ENCODE data around the gene GPR137B.

DNA sequence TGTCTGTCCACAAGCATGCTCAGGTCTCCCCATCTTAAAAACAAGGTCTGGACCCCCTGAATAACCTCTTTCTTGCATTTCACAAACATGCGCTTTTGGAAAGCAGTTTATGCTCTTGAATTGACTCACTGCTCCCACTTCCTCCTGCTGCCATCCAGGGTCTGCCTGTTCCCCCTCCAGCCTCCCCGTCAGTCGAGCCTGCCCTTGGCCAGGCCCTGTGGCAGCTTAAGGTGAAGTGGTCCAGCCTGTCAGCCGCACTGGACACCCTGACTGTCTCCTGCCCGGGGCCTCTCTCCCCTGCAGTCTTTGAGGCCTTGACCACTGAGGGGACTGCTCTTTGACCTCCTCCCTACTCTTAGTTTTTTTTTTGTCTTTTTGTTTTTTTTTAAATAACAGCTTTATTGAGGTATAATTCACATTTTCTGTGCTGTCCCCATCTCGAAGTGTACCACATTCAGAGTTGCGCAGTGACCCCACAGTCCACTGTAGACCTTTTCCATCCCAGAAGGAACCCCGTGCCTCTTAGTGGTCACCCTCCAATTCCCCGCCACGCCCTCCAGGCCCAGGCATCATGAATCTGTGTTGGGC lies 18.3 kb downstream of the GPR137B start:
- TF ChIP-seq, protein P1, sequence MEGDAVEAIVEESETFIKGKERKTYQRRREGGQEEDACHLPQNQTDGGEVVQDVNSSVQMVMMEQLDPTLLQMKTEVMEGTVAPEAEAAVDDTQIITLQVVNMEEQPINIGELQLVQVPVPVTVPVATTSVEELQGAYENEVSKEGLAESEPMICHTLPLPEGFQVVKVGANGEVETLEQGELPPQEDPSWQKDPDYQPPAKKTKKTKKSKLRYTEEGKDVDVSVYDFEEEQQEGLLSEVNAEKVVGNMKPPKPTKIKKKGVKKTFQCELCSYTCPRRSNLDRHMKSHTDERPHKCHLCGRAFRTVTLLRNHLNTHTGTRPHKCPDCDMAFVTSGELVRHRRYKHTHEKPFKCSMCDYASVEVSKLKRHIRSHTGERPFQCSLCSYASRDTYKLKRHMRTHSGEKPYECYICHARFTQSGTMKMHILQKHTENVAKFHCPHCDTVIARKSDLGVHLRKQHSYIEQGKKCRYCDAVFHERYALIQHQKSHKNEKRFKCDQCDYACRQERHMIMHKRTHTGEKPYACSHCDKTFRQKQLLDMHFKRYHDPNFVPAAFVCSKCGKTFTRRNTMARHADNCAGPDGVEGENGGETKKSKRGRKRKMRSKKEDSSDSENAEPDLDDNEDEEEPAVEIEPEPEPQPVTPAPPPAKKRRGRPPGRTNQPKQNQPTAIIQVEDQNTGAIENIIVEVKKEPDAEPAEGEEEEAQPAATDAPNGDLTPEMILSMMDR (IDR thresholded peaks at IDR 0.05; ENCODE audit: low read depth, low read length, missing input control), result no peak
- TF ChIP-seq, protein P2, sequence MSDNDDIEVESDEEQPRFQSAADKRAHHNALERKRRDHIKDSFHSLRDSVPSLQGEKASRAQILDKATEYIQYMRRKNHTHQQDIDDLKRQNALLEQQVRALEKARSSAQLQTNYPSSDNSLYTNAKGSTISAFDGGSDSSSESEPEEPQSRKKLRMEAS (IDR thresholded peaks at IDR 0.05), result no peak
- TF ChIP-seq RAD21 (IDR thresholded peaks at IDR 0.05), result no peak
- TF ChIP-seq, protein P3, sequence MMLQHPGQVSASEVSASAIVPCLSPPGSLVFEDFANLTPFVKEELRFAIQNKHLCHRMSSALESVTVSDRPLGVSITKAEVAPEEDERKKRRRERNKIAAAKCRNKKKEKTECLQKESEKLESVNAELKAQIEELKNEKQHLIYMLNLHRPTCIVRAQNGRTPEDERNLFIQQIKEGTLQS (IDR thresholded peaks at IDR 0.05), result no peak
- TF ChIP-seq JUND (IDR thresholded peaks at IDR 0.05), result no peak
- no peak for TF ChIP-seq SP1 (IDR thresholded peaks at IDR 0.05)
- TF ChIP-seq, protein P4, sequence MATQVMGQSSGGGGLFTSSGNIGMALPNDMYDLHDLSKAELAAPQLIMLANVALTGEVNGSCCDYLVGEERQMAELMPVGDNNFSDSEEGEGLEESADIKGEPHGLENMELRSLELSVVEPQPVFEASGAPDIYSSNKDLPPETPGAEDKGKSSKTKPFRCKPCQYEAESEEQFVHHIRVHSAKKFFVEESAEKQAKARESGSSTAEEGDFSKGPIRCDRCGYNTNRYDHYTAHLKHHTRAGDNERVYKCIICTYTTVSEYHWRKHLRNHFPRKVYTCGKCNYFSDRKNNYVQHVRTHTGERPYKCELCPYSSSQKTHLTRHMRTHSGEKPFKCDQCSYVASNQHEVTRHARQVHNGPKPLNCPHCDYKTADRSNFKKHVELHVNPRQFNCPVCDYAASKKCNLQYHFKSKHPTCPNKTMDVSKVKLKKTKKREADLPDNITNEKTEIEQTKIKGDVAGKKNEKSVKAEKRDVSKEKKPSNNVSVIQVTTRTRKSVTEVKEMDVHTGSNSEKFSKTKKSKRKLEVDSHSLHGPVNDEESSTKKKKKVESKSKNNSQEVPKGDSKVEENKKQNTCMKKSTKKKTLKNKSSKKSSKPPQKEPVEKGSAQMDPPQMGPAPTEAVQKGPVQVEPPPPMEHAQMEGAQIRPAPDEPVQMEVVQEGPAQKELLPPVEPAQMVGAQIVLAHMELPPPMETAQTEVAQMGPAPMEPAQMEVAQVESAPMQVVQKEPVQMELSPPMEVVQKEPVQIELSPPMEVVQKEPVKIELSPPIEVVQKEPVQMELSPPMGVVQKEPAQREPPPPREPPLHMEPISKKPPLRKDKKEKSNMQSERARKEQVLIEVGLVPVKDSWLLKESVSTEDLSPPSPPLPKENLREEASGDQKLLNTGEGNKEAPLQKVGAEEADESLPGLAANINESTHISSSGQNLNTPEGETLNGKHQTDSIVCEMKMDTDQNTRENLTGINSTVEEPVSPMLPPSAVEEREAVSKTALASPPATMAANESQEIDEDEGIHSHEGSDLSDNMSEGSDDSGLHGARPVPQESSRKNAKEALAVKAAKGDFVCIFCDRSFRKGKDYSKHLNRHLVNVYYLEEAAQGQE (IDR thresholded peaks at IDR 0.05), result no peak
- TF ChIP-seq, protein P5, sequence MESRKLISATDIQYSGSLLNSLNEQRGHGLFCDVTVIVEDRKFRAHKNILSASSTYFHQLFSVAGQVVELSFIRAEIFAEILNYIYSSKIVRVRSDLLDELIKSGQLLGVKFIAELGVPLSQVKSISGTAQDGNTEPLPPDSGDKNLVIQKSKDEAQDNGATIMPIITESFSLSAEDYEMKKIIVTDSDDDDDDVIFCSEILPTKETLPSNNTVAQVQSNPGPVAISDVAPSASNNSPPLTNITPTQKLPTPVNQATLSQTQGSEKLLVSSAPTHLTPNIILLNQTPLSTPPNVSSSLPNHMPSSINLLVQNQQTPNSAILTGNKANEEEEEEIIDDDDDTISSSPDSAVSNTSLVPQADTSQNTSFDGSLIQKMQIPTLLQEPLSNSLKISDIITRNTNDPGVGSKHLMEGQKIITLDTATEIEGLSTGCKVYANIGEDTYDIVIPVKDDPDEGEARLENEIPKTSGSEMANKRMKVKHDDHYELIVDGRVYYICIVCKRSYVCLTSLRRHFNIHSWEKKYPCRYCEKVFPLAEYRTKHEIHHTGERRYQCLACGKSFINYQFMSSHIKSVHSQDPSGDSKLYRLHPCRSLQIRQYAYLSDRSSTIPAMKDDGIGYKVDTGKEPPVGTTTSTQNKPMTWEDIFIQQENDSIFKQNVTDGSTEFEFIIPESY (IDR thresholded peaks at IDR 0.05), result no peak
- no peak for TF ChIP-seq HNF4A (conservative IDR thresholded peaks at IDR 0.05)
- TF ChIP-seq EGR1 (IDR thresholded peaks at IDR 0.05; ENCODE audit: low read depth in 2 of 2), result no peak
- TF ChIP-seq TAF1 (conservative IDR thresholded peaks at IDR 0.05), result no peak
- no peak for TF ChIP-seq FOXA2 (IDR thresholded peaks at IDR 0.05)
